Inflammatory macrophage treated with lipopolysaccharide for 1 hour (primary cell): ENCODE data around the gene BRIP1.
"Not testable (repeated sequence)": the region's sequence is repeated elsewhere in the genome, so short reads cannot be mapped to it uniquely, and the experiment has no call there.

Experiments used
- DNase-seq, 2 donors: peaks; one replicate each; pipeline ENCODE4 v3.0.0-alpha.2; 2020 to 2022

BRIP1 gene

DNA sequence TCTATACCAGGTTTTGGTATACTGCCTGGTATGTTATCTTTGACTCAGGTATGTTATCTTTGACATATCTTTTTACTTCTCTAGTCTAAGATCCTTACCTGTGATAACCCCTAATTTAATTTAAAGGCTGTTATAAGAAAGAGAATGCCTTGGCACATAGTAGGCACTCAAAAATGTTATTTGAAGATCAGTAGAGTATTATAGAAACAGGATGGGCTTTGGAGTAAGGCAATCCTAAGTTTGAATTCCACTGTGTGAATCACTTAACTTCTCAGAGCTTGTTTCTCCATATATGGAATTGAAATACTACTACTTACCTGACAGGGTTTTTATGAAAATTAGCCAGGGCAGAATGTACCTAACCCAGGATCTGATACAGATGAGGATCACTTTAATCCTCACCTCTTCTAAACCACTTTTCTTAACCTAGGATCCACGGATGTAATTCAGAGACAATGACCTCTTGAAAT lies 1.2 kb downstream of the BRIP1 start:
- no peak for DNase-seq

DNA sequence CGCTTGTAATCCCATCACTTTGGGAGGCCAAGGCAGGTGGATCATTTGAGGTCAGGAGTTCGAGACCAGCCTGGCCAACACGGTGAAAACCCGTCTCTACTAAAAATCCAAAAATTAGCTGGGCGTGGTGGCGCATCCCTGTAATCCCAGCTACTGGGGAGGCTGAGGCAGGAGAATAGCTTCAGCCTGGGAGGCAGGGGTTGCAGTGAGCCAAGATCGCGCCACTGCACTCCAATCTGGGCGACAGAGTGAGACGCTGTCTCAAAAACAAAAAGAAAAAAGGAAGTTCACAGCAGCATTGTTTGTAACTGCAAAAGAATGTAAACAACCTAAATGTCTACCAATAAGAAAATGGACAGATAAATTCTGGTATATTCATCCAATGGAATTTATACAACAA lies 2.9 kb downstream of the BRIP1 start:
- DNase-seq, result not testable (repeated sequence)

DNA sequence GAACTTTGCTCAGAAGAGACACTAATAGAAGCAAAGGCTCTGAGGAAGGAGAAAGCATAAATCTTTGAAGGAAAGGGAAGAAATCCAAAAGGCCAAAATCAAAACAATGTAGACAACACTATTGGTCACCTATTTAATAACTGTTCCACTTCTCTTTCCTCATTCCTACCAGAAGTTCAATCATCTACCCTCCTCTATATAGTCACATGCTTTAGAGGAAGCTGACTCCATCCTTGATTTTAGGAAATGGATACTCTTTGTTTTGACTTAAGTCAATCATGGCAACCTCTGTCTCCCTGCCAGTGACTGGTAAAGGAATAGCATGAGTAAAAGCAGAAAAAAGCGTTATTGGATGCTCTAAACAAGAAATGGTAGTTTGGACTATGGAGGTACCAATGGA lies 7.3 kb downstream of the BRIP1 start:
- DNase-seq, result peak; percentile 9 to 23

DNA sequence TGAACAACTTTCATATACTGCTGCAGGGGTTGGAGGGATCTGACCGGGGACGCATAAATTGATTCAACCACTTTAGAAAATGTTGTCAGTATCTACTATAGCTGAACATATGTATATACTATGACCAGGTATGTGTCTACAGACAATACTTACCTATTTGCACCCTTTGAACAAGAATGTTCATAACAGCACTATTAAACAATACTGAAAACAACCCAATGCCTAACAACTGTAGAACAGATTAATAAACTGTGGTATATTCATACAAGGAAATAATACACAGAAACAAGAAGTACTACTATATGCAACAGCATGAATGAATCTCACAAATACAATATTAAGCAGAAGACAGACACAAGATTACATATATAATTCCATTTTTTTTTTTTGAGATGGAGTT lies 10.5 kb downstream of the BRIP1 start:
- DNase-seq, result no peak

DNA sequence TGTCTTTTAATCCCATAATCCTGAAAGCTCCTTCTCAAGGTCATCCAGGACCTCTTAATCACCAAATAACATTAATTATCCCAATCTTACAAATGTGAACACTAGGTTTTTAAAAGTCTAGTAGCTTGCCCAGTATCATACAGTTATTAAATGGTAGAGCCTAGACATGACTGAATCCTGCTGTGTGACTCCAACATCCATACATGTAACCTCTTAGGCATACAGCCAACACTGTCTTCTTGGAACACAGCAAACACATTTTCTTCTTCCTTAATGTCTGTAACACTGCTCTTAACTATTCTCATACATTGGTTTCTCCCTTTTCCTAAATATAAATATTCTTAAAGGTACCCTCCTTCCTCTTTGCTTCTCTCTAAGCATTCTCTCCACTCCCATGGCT lies 13.7 kb downstream of the BRIP1 start:
- DNase-seq, result no peak

DNA sequence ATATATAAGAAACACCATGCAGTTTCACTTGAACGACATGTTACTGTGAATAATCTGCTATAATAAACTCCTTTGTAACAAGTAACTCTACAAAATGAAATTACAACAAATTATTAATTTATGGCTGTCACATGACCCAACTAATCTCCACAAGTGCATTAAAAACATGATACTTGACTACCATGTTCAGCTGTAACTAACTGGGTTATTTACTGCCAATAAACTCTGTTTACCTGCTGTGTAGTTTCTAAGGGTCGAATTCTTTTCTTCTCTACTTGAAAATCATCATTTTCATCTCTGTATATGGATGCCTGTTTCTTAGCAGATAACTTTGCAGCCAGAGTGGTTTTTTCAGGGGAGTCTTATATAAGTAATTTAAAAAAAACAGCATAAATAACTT lies 14.4 kb downstream of the BRIP1 start:
- DNase-seq, result no peak

DNA sequence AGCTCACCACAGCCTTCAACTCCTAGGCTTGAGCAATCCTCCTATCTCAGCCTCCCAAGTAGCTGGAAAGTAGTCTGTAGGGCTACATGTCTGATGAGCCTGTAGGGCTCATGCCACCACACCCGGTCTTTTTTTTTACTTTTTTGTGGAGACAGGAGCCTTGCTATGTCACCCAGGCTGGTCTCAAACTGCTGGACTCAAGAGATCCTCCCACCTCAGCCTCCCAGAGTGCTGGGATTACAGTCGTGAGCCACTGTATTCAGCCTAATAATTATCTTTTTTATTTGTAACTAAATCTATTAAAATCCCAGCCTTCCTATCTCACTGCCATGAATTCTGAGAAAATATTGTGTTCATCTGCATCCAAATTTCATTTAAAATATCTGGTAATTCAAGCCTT lies 15.1 kb downstream of the BRIP1 start:
- no peak for DNase-seq

DNA sequence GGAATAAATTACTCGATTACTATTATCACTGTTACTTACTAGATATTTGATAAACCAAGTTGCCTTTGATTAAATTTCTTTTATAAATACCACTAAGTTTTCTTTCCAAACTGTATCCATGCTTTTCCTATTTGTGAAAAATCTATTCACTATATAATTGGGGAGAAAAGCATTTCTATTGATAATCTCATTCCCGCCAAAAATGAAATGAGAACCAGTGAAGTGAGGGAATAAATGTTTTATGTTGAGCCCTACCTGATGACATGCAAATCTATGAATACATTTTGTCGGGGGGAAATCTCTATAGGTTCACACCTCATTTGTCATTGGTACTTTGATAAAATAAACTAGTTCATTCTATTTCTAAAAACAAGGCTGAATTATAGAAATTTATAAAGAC lies 15.7 kb downstream of the BRIP1 start:
- DNase-seq, result no peak

DNA sequence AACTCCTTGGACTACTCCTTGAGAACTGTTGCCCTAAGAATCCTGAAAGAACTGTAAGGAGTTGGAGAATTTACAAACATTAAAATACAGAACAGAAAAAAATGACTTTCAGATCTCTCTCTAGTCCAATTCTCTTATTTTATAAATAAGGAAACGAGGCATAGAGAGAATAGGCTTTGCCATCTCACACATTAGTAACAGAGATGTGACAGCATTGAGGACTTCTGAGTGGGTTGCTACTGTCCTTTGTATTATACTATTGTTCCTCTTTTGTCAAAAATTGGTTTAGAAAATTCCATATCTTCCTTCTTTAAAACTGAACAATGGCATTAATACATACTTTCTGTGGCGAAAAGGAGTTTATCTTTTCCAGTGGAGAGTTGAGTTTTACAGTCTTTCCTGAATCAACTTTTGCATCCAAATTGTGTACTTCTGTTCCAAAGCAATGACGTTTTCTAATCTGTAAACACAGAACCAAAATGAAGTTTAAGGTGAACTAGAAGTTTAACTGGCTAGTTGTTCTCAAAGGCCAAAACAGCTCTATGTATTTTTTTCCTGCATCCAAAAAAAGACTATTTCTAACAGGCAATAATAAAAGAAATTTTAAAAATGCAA lies 16.5 kb downstream of the BRIP1 start:
- peak in 1 of 2 donors; percentile 40 for DNase-seq

DNA sequence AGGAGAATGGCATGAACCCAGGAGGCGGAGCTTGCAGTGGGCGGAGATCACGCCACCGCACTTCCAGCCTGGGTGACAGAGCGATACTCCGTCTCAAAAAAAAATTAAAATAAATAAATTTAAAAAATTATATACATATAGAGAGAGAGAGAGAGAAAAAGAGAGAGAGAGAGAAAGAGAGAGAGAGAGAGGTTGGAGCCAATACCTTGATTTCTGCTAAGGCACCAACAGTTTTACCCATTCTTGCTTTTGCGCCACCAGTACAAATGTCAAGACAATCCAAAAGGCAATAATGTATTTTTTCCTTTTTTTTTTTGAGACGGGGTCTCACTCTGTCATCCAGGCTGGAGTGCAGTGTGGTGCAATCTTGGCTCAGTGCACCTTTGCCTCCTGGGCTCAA lies 17.2 kb downstream of the BRIP1 start:
- no peak for DNase-seq

DNA sequence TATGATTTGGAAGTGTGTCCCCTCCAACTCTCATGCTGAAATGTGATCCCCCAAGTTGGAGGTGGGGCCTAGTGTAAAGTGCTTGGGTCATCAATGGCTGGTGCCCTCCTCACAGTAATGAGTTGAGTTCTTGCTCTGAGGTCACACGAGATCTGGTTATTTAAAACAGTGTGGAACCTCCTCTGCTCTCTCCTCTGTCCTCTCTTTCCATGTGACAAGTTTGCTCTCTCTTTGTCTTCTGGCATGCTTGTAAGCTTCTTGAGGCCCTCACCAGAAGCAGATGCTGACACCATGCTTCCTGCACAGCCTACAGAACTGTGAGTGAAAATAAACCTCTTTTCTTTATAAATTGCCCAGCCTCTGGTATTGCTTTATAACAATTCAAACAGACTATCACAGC lies 19.9 kb downstream of the BRIP1 start:
- DNase-seq, result no peak

DNA sequence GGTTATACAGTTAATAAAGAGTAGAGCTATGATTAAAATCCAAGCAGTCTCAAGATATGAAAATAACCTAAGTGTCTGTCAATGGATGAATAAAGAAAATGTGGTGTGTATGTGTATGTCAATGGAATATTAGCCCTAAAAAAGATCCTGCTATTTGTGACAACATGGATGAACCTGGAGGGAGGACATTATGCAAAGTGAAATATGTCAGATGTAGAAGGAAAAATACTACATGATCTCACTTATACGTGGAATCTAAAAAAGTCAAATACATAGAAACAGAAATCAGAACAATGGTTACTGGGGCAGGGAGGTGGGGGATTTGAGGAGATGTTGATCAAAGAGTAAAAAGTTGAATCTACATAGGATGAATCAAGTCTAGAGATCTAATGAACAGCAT lies 20.4 kb downstream of the BRIP1 start:
- no peak for DNase-seq

DNA sequence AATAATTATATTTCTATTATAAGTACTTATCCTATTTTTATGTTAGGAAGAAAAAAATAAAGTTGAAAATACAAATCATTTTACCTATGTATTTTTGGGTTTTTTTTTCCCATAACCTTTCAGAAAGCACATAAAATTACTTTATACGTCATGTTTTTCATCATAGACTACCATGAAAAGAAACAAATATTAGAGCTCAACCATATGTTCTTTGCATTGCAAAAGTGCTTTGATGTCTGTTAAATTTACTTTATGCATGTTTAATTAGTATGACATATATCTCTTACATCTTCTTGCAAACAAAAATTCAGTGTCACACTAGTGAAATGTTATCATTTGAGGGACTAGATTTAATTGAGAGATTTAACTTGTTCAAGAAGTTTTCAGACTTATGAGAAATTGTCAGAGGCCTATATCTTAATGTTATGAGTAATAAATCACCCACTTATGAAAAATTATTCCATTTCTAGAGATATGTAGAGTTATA lies 24.0 kb downstream of the BRIP1 start:
- DNase-seq, result no peak

DNA sequence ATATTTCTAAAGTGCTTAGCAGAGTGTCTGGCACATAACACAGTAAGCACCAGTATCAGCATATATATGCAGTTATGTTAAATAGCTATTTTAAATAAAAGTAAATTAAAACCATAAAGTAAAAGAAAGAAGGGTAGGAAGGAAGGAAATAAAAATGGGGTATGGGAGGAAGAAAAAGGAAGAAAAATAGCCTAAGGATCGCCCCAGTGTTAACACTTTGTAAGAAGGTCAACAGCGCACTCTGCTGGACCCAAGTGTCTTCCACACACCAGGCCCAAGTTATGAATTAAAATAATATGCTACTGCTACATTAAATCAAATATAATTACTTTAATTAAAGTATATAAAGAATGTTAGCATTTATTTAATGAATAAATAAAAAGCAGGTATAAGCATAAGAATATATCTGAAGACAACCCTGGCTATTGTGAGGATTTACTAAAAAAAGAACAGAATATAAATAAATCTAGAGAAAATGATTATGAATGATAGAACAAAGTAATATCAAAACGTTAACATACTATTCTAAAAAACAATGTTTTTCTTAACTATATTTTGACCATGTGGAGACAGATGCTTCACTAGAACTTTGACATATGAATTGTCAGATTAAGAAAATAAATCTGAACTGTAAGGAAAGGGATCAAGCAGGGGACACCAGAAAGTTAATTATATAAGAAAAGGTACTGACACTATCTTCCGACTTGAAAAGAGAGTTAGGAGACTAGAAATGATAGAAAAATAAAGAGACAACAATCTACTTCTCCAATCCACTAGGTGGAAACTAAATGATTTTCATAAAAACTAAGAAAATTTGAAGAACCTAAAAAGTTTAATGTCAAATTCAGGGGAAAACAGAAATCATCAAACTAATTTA lies 25.9 kb downstream of the BRIP1 start:
- peak; percentile 26 to 88 for DNase-seq

DNA sequence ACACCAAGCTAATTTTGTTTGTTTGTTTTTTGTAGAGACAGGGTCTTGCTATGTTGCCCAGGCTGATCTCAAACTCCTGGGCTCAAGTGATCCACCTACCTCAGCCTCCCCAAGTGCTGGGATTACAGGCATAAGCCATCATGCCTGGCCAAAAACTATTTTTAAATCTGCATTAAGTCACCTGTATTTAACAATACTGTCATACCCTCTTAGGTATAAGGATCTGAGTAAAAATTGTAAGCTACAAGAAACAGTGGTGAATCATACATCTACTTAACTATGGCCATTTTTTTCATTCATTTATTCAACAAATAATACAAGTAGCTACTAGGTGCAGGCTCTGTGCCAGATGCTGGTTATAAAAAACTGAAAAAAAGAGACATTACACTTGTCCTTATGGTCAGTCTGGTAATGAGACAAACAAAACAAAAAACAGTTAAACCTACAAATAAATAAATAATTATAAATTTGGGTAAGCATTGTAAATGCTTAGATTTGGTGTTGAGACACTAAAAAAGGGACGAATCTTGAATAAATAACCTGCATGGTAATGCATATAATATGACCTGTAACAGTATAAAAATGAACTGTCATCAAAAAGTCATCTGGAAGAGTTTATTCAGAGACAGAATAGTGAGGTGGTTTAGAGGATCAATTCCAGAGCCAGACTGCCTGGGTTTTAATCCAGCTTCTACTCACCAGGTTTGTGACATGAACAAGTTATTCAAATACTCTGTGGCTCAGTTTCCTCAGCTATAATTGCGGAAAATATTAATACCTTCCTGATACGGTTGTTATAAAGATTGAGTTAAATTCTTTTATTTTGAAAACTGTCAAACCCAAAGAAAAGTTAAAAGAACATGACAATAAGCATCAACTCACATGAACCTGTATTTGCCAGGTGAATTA lies 26.8 kb downstream of the BRIP1 start:
- DNase-seq, result no peak

DNA sequence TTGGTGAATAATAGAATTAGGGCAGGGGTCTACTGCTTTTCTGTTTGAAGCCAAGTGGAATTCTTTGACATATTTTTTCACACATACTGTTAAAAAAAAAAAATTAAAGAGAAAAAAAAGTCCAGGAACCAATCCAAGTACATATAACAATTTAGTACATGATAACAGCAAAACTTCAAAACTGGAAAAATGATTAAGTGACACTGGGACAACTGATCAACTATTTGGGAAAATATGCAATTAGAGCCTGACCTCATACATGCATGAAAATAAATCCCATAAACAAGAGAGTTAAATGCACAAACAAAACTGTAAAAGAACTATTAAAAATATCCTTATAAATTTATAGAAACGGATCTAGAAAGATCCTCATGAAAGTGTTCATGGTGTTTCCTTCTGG lies 27.7 kb downstream of the BRIP1 start:
- no peak for DNase-seq

DNA sequence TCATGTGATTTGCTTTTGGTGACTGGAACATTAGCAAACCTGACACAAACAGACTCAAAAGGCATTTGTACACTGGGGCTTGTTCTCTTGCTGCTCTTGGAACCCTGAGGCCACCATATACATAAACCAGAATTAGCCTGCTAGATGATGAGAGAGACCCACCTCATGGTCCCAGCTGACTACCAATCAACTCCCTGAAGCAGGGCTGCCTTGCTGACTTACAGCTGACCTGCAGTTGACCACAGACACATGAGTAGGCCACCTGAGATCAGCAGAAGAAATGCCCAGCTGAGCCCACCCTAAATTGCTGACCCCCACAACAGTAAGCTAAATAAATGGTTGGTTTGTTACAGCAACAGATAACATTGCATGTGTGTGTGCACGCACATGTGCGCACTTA lies 28.7 kb downstream of the BRIP1 start:
- no peak for DNase-seq

DNA sequence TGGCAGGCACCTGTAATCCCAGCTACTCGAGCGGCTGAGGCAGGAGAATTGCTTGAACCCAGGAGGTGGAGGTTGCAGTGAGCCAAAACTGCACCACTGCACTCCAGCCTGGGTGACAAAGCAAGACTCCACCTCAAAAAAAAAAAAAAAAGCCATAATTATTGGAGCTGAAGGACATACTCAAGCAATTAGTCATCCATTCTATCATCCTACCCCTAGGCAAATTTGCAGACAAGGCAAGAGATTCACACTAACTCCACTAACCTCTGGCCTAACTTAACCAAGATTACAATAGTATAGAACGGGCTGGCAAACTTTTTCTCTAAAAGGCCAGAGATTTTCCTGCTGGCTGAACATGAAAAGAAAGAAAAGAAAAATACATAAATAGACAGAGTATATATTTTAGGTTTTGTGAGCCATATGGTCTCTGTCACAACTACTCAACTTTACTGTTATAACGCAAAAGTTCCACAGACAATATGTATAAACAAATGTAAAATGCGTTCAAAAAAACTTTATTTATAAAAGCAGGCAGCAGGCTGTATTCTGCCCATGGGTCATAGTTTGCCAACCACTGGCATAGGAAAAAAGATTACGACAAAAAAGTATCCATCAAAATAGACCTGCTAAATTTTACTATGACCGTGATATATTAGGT lies 29.7 kb downstream of the BRIP1 start:
- DNase-seq, result no peak

DNA sequence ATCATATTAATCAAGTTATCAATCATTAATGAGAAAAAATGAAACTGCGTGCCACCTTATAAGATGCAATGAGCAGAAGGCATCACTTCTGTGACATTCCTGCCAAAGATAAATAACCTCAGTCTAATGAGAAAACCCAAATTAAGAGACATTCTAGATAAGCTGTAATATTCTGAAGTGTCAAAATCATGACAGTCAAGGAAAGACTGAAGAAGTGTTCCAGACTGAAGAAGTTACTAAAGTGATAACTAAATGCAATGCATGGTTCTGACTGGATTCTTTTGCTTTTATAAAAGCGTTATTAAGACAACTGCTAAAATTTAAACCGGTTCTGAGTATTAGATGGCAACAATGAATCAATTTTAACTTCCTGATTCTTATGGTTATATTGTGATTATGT lies 30.9 kb downstream of the BRIP1 start:
- no peak for DNase-seq

DNA sequence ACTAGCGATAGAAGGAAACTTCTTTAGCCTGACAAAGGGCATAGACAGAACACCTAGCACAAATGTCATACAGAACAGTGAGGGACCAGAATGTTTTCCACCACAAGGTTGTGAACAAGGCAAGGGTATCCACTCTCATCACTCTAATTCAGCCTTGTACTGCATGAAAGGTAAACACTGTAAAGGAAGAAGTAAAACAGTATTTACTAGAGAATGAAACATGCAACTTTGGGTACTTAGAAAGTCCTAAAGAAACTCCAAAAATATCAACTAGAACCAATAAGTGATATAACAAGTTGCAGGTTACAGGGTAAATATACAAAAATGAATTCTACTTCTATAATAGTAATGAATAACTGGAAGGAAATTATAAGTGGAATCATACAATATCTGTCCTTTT lies 32.2 kb downstream of the BRIP1 start:
- no peak for DNase-seq

DNA sequence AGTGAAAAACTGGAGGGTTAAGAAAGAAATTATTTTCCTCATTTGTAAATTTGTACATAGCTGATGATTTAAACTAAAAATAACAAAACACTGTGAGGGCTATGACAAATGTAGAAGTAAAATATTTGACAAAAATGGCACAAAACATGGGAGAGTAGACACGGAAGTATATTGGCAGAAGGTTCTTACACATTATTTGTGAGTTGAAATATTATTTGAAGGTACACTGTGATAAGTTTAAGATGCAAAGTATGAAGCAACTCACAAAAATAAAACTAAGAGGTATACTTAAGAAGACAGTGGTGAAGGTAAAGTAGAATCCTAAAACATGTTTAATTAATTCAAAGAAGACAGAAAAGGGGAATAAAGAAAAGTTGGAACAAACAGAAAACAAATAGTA lies 34.6 kb downstream of the BRIP1 start:
- no peak for DNase-seq

DNA sequence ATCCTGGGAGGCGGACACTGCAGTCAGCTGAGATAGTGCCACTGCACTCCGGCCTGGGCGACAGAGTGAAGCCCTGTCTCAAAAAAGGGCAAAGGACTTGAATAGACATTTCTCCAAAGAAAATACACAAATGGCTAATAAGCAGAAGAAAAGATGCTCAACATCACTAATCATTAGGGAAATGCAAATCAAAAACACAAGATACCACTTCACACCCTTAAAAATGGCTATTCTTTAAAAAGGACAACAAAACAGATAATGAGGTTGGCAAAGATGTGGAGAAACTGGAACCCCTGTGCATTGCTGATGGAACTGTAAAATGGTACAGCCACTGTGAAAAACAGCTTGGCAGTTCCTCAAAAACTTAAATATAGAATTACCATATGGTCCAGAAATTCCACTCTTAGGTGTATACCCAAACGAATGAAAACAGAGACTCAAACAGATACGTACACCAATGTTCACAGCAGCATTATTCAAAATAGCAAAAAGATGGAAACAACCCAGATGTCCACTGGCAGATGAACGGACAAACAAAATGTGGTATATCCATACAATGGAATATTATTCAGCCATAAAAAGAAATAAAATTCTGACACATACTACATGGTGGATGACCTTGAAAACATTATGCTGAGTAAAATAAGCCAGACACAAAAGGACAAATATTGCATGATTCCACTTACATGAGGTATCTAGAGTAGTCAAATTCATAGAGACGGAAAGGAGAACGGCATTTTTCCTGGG lies 35.5 kb downstream of the BRIP1 start:
- no peak for DNase-seq
